Endometrial microvascular endothelial cells (primary cell): ENCODE data around the gene SLC49A3. TPM values are rescaled to one million over a fixed set of nuclear protein-coding genes. Genes with fewer than 3 reads are reported as not detected.

Source experiments
- total RNA-seq: library from RNA; depleted of rRNA; stranded (reverse); fragments of >200 nt; gene quantifications from one replicate; pipeline ENCODE4 v1.2.3, GENCODE V29; 2015; ENCODE audit errors: inconsistent ontology term

SLC49A3 gene
- total RNA-seq, 1 donor from 2014 or later, result 5.3 TPM

Other genes with a start within 250 kb of the SLC49A3 start
- gene ZNF721, start 190.0 kb downstream of the SLC49A3 start, total RNA-seq, result 10.6 TPM
- 54.1 TPM for gene PIGG, start 189.9 kb downstream of the SLC49A3 start, total RNA-seq
- gene TMEM271, start 112.9 kb downstream of the SLC49A3 start, total RNA-seq, result not detected
- not detected for gene PDE6B, start 63.6 kb downstream of the SLC49A3 start, total RNA-seq
- 168 TPM for gene ATP5ME, start 14.9 kb downstream of the SLC49A3 start, total RNA-seq
- 2.6 TPM for gene MYL5, start 14.6 kb downstream of the SLC49A3 start, total RNA-seq
- 42.6 TPM for gene PCGF3, start 16.7 kb upstream of the SLC49A3 start, total RNA-seq
- not detected for gene CPLX1, start 137.0 kb upstream of the SLC49A3 start, total RNA-seq
- gene GAK, start 243.2 kb upstream of the SLC49A3 start, total RNA-seq, result 79.9 TPM
- gene TMEM175, start 243.3 kb upstream of the SLC49A3 start, total RNA-seq, result 16.3 TPM